Measurements from ENCODE around the gene TSPAN18.

DNA sequence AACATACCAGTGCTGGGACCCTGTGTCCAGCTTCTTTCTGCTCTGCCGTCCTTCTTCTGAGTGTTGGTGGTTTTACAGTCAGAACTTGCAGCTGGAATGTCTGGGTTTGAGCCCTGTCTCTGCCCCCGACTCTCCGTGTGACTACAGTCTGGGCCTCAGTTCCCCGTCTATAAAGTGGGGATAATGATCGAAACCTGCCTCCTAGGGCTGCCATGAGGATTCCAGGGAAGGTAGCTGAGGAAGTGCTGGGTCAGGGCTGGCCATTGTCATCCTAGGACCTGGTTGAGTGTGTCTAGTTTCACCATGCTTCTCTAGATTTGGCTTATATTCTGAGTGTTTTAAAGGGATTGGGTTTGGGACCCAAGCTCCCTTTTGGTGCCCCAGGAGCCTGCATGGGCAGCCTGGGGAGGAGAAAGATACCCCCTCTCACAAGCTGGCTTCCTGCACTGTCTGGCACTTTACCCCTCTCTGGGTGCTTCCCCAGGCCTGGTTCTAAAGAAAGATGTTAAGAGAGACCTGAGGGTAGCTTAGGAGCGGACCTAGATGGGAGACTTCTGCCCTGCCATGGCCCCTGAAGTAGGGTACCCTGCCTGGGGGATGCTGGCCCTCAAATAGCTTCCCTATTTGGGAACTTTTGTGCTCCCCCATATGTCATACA, 49.9 kb downstream of the TSPAN18 start:
- TF ChIP-seq, protein P1, sequence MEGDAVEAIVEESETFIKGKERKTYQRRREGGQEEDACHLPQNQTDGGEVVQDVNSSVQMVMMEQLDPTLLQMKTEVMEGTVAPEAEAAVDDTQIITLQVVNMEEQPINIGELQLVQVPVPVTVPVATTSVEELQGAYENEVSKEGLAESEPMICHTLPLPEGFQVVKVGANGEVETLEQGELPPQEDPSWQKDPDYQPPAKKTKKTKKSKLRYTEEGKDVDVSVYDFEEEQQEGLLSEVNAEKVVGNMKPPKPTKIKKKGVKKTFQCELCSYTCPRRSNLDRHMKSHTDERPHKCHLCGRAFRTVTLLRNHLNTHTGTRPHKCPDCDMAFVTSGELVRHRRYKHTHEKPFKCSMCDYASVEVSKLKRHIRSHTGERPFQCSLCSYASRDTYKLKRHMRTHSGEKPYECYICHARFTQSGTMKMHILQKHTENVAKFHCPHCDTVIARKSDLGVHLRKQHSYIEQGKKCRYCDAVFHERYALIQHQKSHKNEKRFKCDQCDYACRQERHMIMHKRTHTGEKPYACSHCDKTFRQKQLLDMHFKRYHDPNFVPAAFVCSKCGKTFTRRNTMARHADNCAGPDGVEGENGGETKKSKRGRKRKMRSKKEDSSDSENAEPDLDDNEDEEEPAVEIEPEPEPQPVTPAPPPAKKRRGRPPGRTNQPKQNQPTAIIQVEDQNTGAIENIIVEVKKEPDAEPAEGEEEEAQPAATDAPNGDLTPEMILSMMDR (IDR thresholded peaks at IDR 0.05 in 2 of 3, conservative IDR thresholded peaks at IDR 0.05 in 1 of 3; ENCODE audit: control insufficient read depth in 2 of 3, extremely low read depth in 1 of 3, insufficient read depth in 1 of 3, low read depth in 3 of 3, low read length in 3 of 3) = no peak
- TF ChIP-seq POLR2AphosphoS5 (IDR thresholded peaks at IDR 0.05; ENCODE audit: low read length) = no peak
- TF ChIP-seq SP1 (IDR thresholded peaks at IDR 0.05; ENCODE audit: low read depth, low read length) = no peak
- TF ChIP-seq POLR2A (IDR thresholded peaks at IDR 0.05; ENCODE audit: low read depth, low read length) = no peak
- TF ChIP-seq, protein P2, sequence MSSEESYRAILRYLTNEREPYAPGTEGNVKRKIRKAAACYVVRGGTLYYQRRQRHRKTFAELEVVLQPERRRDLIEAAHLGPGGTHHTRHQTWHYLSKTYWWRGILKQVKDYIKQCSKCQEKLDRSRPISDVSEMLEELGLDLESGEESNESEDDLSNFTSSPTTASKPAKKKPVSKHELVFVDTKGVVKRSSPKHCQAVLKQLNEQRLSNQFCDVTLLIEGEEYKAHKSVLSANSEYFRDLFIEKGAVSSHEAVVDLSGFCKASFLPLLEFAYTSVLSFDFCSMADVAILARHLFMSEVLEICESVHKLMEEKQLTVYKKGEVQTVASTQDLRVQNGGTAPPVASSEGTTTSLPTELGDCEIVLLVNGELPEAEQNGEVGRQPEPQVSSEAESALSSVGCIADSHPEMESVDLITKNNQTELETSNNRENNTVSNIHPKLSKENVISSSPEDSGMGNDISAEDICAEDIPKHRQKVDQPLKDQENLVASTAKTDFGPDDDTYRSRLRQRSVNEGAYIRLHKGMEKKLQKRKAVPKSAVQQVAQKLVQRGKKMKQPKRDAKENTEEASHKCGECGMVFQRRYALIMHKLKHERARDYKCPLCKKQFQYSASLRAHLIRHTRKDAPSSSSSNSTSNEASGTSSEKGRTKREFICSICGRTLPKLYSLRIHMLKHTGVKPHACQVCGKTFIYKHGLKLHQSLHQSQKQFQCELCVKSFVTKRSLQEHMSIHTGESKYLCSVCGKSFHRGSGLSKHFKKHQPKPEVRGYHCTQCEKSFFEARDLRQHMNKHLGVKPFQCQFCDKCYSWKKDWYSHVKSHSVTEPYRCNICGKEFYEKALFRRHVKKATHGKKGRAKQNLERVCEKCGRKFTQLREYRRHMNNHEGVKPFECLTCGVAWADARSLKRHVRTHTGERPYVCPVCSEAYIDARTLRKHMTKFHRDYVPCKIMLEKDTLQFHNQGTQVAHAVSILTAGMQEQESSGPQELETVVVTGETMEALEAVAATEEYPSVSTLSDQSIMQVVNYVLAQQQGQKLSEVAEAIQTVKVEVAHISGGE (CRISPR knock-in tag; IDR thresholded peaks at IDR 0.05) = no peak
- no peak for TF ChIP-seq CBX3 (IDR thresholded peaks at IDR 0.05; ENCODE audit: borderline replicate concordance, low read depth)
- no peak for TF ChIP-seq ZNF384 (IDR thresholded peaks at IDR 0.05; ENCODE audit: borderline replicate concordance, low read depth, low read length)
- no peak for TF ChIP-seq STAT3 (IDR thresholded peaks at IDR 0.05; ENCODE audit: low read depth, low read length)
